Panc1 (cell line): Measurements from ENCODE around the gene PSMG1. TPM values are rescaled to one million over a fixed set of nuclear protein-coding genes. Genes with fewer than 3 reads are reported as not detected.

Experiments used
- ATAC-seq: fragments of 200-7000 bp; cut with Tn5 transposase; 2 replicates; pipeline ENCODE4 v1.9.1; 2020; ENCODE audit warnings: mild to moderate bottlenecking, moderate library complexity
- BruUV-seq: library from RNA; stranded (reverse); fragments of 400-500 nt; replicated peaks from 2 replicates; lab custom pipeline; 2021; lab: Mats Ljungman, UMichigan
- CTCF ChIA-PET: fragments of 300-600 bp; sonication (Branson Sonifier 250); formaldehyde crosslinking; loops from one replicate; lab custom pipeline; 2022; ENCODE audit warnings: antibody characterized with exemption; lab: Charles Lee
- POLR2A ChIA-PET: fragments of 300-600 bp; sonication (Branson Sonifier 250); formaldehyde crosslinking; loops from one replicate; lab custom pipeline; 2022; ENCODE audit warnings: antibody characterized with exemption; lab: Charles Lee
- DNase-seq: peaks from one replicate; pipeline ENCODE4 v3.0.0-alpha.2; 2010; ENCODE audit warnings: low read depth, low spot score
- H3K27ac ChIP-seq: 2 replicates; pipeline ENCODE4 v1.5.1; 2011; ENCODE audit warnings: mild to moderate bottlenecking, low read length, inconsistent platforms
- H3K27me3 ChIP-seq: fragments of 200-500 bp; sonication (Bioruptor generic); 2 replicates; pipeline ENCODE4 v1.6.0; 2014; ENCODE audit warnings: low read length, inconsistent platforms; ENCODE audit not compliant: control insufficient read depth, insufficient read depth
- H3K36me3 ChIP-seq: fragments of 200-500 bp; sonication (Bioruptor generic); 2 replicates; pipeline ENCODE4 v1.5.1; 2014; ENCODE audit warnings: inconsistent platforms, mild to moderate bottlenecking, low read length, moderate library complexity; ENCODE audit not compliant: control insufficient read depth, insufficient read depth
- H3K4me1 ChIP-seq: 2 replicates; pipeline ENCODE4 v1.5.1; 2011; ENCODE audit warnings: inconsistent platforms, mild to moderate bottlenecking, low read length, moderate library complexity; ENCODE audit not compliant: control insufficient read depth, insufficient read depth
- H3K4me3 ChIP-seq, 2 experiments: 2 replicates each; pipeline ENCODE4 v1.5.1; 2011 to 2012; ENCODE audit warnings: low read depth in 2 of 2, low read length in 2 of 2, mild to moderate bottlenecking in 2 of 2, inconsistent platforms in 1 of 2, moderate library complexity in 1 of 2
- H3K9me3 ChIP-seq: fragments of 200-500 bp; sonication (Bioruptor generic); 2 replicates; pipeline ENCODE4 v1.5.1; 2014; ENCODE audit warnings: low read depth, mild to moderate bottlenecking, inconsistent platforms, low read length, moderate library complexity; ENCODE audit not compliant: control insufficient read depth, insufficient read depth
- CTCF ChIP-seq: fragments of 450-650 bp; IDR thresholded peaks from 2 replicates; pipeline ENCODE4 v1.5.1; 2017; ENCODE audit warnings: mild to moderate bottlenecking
- POLR2AphosphoS5 ChIP-seq: IDR thresholded peaks from 2 replicates; pipeline ENCODE4 v1.6.1; 2012; ENCODE audit warnings: mild to moderate bottlenecking, low read depth, low read length, moderate library complexity
- REST ChIP-seq, 2 experiments: IDR thresholded peaks; 2 replicates each; pipeline ENCODE4 v1.6.1; 2011 to 2012; ENCODE audit warnings: low read depth in 2 of 2, control low read depth in 1 of 2, low read length in 1 of 2, mild to moderate bottlenecking in 1 of 2, moderate library complexity in 1 of 2; ENCODE audit not compliant: insufficient read depth in 1 of 2
- SIN3A ChIP-seq: IDR thresholded peaks from 2 replicates; pipeline ENCODE4 v1.6.1; 2012; ENCODE audit warnings: low read depth, mild to moderate bottlenecking, low read length, moderate library complexity, borderline replicate concordance; ENCODE audit not compliant: insufficient read depth
- TCF7L2 ChIP-seq: IDR thresholded peaks from 2 replicates; pipeline ENCODE4 v1.6.1; 2011; ENCODE audit warnings: mild to moderate bottlenecking, low read depth, low read length, inconsistent platforms
- in situ Hi-C: cut with HindIII; loops from 2 replicates; pipeline ENCODE4 v1.10.0; 2016; ENCODE audit warnings: low sequenced_read_pairs, low pct_unique_long_range_greater_than_20kb
- intact Hi-C: fragments of 100-400 bp; cut with micrococcal nuclease; formaldehyde crosslinking; loops from one replicate; pipeline ENCODE4 v1.10.0; 2022; ENCODE audit not compliant: unreplicated experiment
- total RNA-seq: library from RNA; stranded (reverse); gene quantifications from one replicate; pipeline ENCODE4 v1.2.1, GENCODE V29; 2021; ENCODE audit not compliant: unreplicated experiment

The PSMG1 gene
- total RNA-seq, 1 experiment from 2014 or later = 70.0 TPM

DNA sequence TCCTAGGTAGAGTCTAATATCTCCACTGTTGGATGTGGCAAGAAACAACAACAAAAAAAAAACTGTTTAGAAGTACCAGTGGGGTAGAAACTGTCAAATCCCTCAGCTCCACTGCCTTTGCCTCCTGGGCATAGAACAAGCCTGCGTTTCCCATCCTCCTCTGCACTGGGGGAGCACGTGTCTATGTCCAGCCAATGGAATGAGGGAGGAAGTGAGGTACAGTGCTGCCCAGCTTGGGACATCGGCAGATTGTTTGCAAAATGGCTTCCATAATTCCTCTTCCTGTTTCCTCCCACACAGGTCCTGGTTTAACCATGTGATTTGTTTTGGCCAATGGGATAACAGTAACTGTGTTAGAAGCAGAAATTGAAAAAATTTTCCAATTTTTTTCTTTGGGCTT is 39.1 kb downstream of the PSMG1 start:
- POLR2A ChIA-PET = no interaction called here
- no peaks in the 10 kb centered on the region for H3K27me3 ChIP-seq
- H3K4me1 ChIP-seq = no peaks in the 10 kb centered on the region
- no peaks in the 10 kb centered on the region for H3K9me3 ChIP-seq
- no peaks in the 10 kb centered on the region for H3K36me3 ChIP-seq
- no TSS peak for BruUV-seq
- CTCF ChIA-PET = no interaction called here
- ATAC-seq (no peak), DNase-seq (no peak)
- H3K4me3 ChIP-seq = no peak overlapping the region
- H3K27ac ChIP-seq = no peak overlapping the region
- intact Hi-C loops = no loop called here
- TF ChIP-seq SIN3A (no peak), REST (IDR thresholded peaks at IDR 0.05; ENCODE audit: insufficient read depth in 1 of 2, low read depth in 2 of 2, low read length in 1 of 2) (no peak), TCF7L2 (no peak)
- in situ Hi-C loops = no loop called here

GRCh38 chr21:39142972-39143371 is 40.3 kb downstream of the PSMG1 start:
- Histone ChIP-seq H3K9me3 (no peaks in the 10 kb centered on the region), H3K27ac (no peak overlapping the region), H3K27me3 (no peaks in the 10 kb centered on the region), H3K36me3 (no peaks in the 10 kb centered on the region), H3K4me1 (peaks cover 4% of the 10 kb centered on the region; the same call in 1 of the 2 replicates), H3K4me3 (no peak overlapping the region)
- ATAC-seq (no peak), DNase-seq (no peak)
- TF ChIP-seq TCF7L2 (no peak), CTCF (no peak), REST (IDR thresholded peaks at IDR 0.05; ENCODE audit: insufficient read depth in 1 of 2, low read depth in 2 of 2, low read length in 1 of 2) (no peak), POLR2AphosphoS5 (no peak)
- intact Hi-C loops (no loop called here), in situ Hi-C loops (no loop called here)
- CTCF ChIA-PET = no interaction called here
- no TSS peak for BruUV-seq
- POLR2A ChIA-PET = no interaction called here
